Neuronal stem cell (in vitro differentiated cells): ENCODE measurements around the gene STARD13.

ENCODE experiments used
- DNase-seq: peaks from one replicate; pipeline ENCODE4 v3.0.0-alpha.2; 2013; ENCODE audit warnings: low spot score
- H2AFZ ChIP-seq: one replicate; pipeline ENCODE4 v1.6.1; 2013; ENCODE audit warnings: mild to moderate bottlenecking, low read length, inconsistent platforms
- H2AK5ac ChIP-seq: 2 replicates; pipeline ENCODE4 v1.6.1; 2013; ENCODE audit warnings: low read depth, mild to moderate bottlenecking, inconsistent platforms, low read length, moderate library complexity, mixed read lengths
- H2BK120ac ChIP-seq: 2 replicates; pipeline ENCODE4 v1.6.1; 2013; ENCODE audit warnings: low read depth, mild to moderate bottlenecking, inconsistent platforms, low read length, moderate library complexity, mixed read lengths
- H2BK12ac ChIP-seq: one replicate; pipeline ENCODE4 v1.6.1; 2013; ENCODE audit warnings: low read length, inconsistent platforms
- H2BK15ac ChIP-seq: 2 replicates; pipeline ENCODE4 v1.6.1; 2013; ENCODE audit warnings: mild to moderate bottlenecking, low read length, inconsistent platforms, mixed read lengths
- H2BK5ac ChIP-seq: one replicate; pipeline ENCODE4 v1.6.1; 2013; ENCODE audit warnings: inconsistent platforms, mild to moderate bottlenecking, low read length, moderate library complexity
- H3K14ac ChIP-seq: one replicate; pipeline ENCODE4 v1.6.1; 2013; ENCODE audit warnings: low read length, inconsistent platforms
- H3K18ac ChIP-seq: 2 replicates; pipeline ENCODE4 v1.6.1; 2013; ENCODE audit warnings: low read length, inconsistent platforms
- H3K23ac ChIP-seq: 2 replicates; pipeline ENCODE4 v1.6.1; 2013; ENCODE audit warnings: low read depth, mild to moderate bottlenecking, mixed read lengths, low read length, inconsistent platforms; ENCODE audit not compliant: poor library complexity
- H3K27ac ChIP-seq: replicated peaks from 3 replicates; pipeline ENCODE4 v1.5.1; 2013; ENCODE audit warnings: low read length, inconsistent platforms
- H3K27me3 ChIP-seq, 3 experiments: 2 replicates each; pipeline ENCODE4 v1.6.1; 2013; ENCODE audit warnings: low read length in 3 of 3, mild to moderate bottlenecking in 2 of 3, inconsistent platforms in 1 of 3, low read depth in 1 of 3, mixed read lengths in 1 of 3, moderate library complexity in 1 of 3; ENCODE audit not compliant: control insufficient read depth in 3 of 3, insufficient read depth in 3 of 3
- H3K36me3 ChIP-seq, 2 donors: replicated peaks in 1 of 2; 2 replicates each; pipeline ENCODE4 v1.6.1; 2013; ENCODE audit warnings: low read length in 2 of 2; ENCODE audit not compliant: control insufficient read depth in 2 of 2, insufficient read depth in 2 of 2
- H3K4ac ChIP-seq: 2 replicates; pipeline ENCODE4 v1.6.1; 2013; ENCODE audit warnings: inconsistent platforms, mild to moderate bottlenecking, low read length, moderate library complexity
- H3K4me1 ChIP-seq, 2 donors: 1 replicate in 1 of 2; 2 replicates in 1 of 2; pipeline ENCODE4 v1.6.1; 2013; ENCODE audit warnings: low read length in 2 of 2, low read depth in 1 of 2; ENCODE audit not compliant: control insufficient read depth in 2 of 2, insufficient read depth in 1 of 2
- H3K4me2 ChIP-seq: one replicate; pipeline ENCODE4 v1.6.1; 2013; ENCODE audit warnings: mild to moderate bottlenecking, low read length, inconsistent platforms; ENCODE audit not compliant: insufficient read depth, poor library complexity, severe bottlenecking
- H3K4me3 ChIP-seq, 2 donors: 2 replicates each; pipeline ENCODE4 v1.5.1; 2013; ENCODE audit warnings: low read length in 2 of 2, mild to moderate bottlenecking in 2 of 2, inconsistent platforms in 1 of 2, moderate library complexity in 1 of 2
- H3K79me1 ChIP-seq: one replicate; pipeline ENCODE4 v1.6.1; 2013; ENCODE audit warnings: low read depth, mild to moderate bottlenecking, inconsistent platforms, low read length, moderate library complexity
- H3K9ac ChIP-seq: one replicate; pipeline ENCODE4 v1.6.1; 2013; ENCODE audit warnings: mild to moderate bottlenecking, low read depth, low read length, inconsistent platforms; ENCODE audit not compliant: poor library complexity
- H3K9me3 ChIP-seq, 2 donors: replicated peaks in 1 of 2; 2 replicates each; pipeline versions ENCODE3 to v1.6.1; 2013; ENCODE audit warnings: low read length in 2 of 2, mild to moderate bottlenecking in 2 of 2, inconsistent platforms in 1 of 2, low read depth in 1 of 2, mixed read lengths in 1 of 2, moderate library complexity in 1 of 2; ENCODE audit not compliant: control insufficient read depth in 2 of 2, insufficient read depth in 1 of 2
- H4K8ac ChIP-seq: one replicate; pipeline ENCODE4 v1.6.1; 2013; ENCODE audit warnings: low read depth, mild to moderate bottlenecking, inconsistent platforms, low read length, moderate library complexity
- H4K91ac ChIP-seq: one replicate; pipeline ENCODE4 v1.6.1; 2013; ENCODE audit warnings: low read length, low read depth, mild to moderate bottlenecking, inconsistent platforms; ENCODE audit not compliant: poor library complexity
- WGBS, 2 donors: extraction: QIAGEN DNeasy Blood & Tissue Kit; methylation state at CpG; one replicate each; pipeline ENCODE4 v1.1.7; 2013; ENCODE audit warnings: missing lambda C conversion rate in 2 of 2, mixed read lengths in 1 of 2; ENCODE audit not compliant: insufficient read length in 2 of 2, insufficient replicate concordance in 1 of 2; ENCODE audit errors: extremely low coverage in 2 of 2; 5-methylcytosine and 5-hydroxymethylcytosine counted together

Gene STARD13

GRCh38 chr13:33114146-33114545 lies 171.4 kb downstream of the STARD13 start:
- Histone ChIP-seq H3K27me3 (no peaks in the 10 kb centered on the region), H2BK120ac (no peak overlapping the region), H2BK15ac (no peak overlapping the region), H2AK5ac (no peak overlapping the region), H3K79me1 (no peaks in the 10 kb centered on the region), H3K27ac (no peak overlapping the region), H4K8ac (no peak overlapping the region), H3K9me3 (no peaks in the 10 kb centered on the region), H3K4me3 (no peak overlapping the region), H2BK5ac (no peak overlapping the region), H4K91ac (no peak overlapping the region), H2AFZ (no peak overlapping the region), H3K4ac (no peak overlapping the region), H3K14ac (no peak overlapping the region), H3K23ac (no peak overlapping the region), H3K9ac (no peak overlapping the region), H2BK12ac (no peak overlapping the region), H3K36me3 (no peaks in the 10 kb centered on the region), H3K4me2 (no peak overlapping the region), H3K4me1 (no peaks in the 10 kb centered on the region), H3K18ac (no peak overlapping the region)
- no CpG with 5 or more reads among the region's 5 CpGs for WGBS, 2 donors
- DNase-seq: no peak

GRCh38 chr13:33112766-33113165 lies 172.8 kb downstream of the STARD13 start:
- Histone ChIP-seq H2AK5ac (no peak overlapping the region), H3K4ac (no peak overlapping the region), H3K27ac (no peak overlapping the region), H3K14ac (no peak overlapping the region), H3K4me3 (no peak overlapping the region), H3K27me3 (no peaks in the 10 kb centered on the region), H2BK5ac (no peak overlapping the region), H2AFZ (no peak overlapping the region), H3K36me3 (no peaks in the 10 kb centered on the region), H4K8ac (no peak overlapping the region), H3K79me1 (no peaks in the 10 kb centered on the region), H3K9me3 (no peaks in the 10 kb centered on the region), H2BK120ac (no peak overlapping the region), H3K9ac (no peak overlapping the region), H3K18ac (no peak overlapping the region), H4K91ac (no peak overlapping the region), H2BK15ac (no peak overlapping the region), H3K4me1 (no peaks in the 10 kb centered on the region), H3K4me2 (no peak overlapping the region), H2BK12ac (no peak overlapping the region), H3K23ac (no peak overlapping the region)
- no peak for DNase-seq
- WGBS, 2 donors: no CpG with 5 or more reads among the region's 12 CpGs

GRCh38 chr13:33111414-33112110 lies 174.0 kb downstream of the STARD13 start:
- H3K14ac ChIP-seq: no peak overlapping the region
- WGBS, 2 donors: no CpG with 5 or more reads among the region's 9 CpGs
- H3K27ac ChIP-seq: no peak overlapping the region
- no peak overlapping the region for H3K4me2 ChIP-seq
- no peak overlapping the region for H2BK12ac ChIP-seq
- H4K8ac ChIP-seq: no peak overlapping the region
- no peaks in the 10 kb centered on the region for H3K36me3 ChIP-seq
- no peak overlapping the region for H3K4me3 ChIP-seq
- no peak overlapping the region for H3K18ac ChIP-seq
- H2BK5ac ChIP-seq: no peak overlapping the region
- no peak overlapping the region for H3K23ac ChIP-seq
- H2AFZ ChIP-seq: no peak overlapping the region
- H4K91ac ChIP-seq: no peak overlapping the region
- no peak overlapping the region for H2AK5ac ChIP-seq
- no peaks in the 10 kb centered on the region for H3K9me3 ChIP-seq
- H2BK120ac ChIP-seq: no peak overlapping the region
- H2BK15ac ChIP-seq: no peak overlapping the region
- no peak for DNase-seq
- no peak overlapping the region for H3K4ac ChIP-seq
- no peaks in the 10 kb centered on the region for H3K27me3 ChIP-seq
- H3K79me1 ChIP-seq: no peaks in the 10 kb centered on the region
- H3K9ac ChIP-seq: no peak overlapping the region
- H3K4me1 ChIP-seq: no peaks in the 10 kb centered on the region

GRCh38 chr13:33110713-33111413 lies 174.7 kb downstream of the STARD13 start:
- Histone ChIP-seq H2BK120ac (no peak overlapping the region), H3K36me3 (no peaks in the 10 kb centered on the region), H3K27ac (no peak overlapping the region)

More at GRCh38 chr13:33110713-33111413, 174.7 kb downstream of the STARD13 start:
- no peak overlapping the region for H2BK12ac ChIP-seq
- no peak overlapping the region for H3K4me3 ChIP-seq
- no peak overlapping the region for H2AFZ ChIP-seq
- H3K4ac ChIP-seq: no peak overlapping the region
- no CpG with 5 or more reads among the region's 14 CpGs for WGBS, 2 donors
- no peak overlapping the region for H3K23ac ChIP-seq
- no peak overlapping the region for H3K4me2 ChIP-seq
- no peak overlapping the region for H4K91ac ChIP-seq
- no peak overlapping the region for H2BK5ac ChIP-seq
- H3K4me1 ChIP-seq: no peaks in the 10 kb centered on the region
- H3K9me3 ChIP-seq: no peaks in the 10 kb centered on the region
- no peak overlapping the region for H2BK15ac ChIP-seq
- H2AK5ac ChIP-seq: no peak overlapping the region
- no peak overlapping the region for H3K18ac ChIP-seq
- no peaks in the 10 kb centered on the region for H3K27me3 ChIP-seq
- no peak overlapping the region for H3K14ac ChIP-seq
- DNase-seq: no peak
- no peaks in the 10 kb centered on the region for H3K79me1 ChIP-seq
- H3K9ac ChIP-seq: no peak overlapping the region
- no peak overlapping the region for H4K8ac ChIP-seq
